Activated naive CD4-positive, alpha-beta T cell treated with anti-CD3 and anti-CD28 coated beads, Interleukin-2, amount 50 U/mL, for 72 hours (primary cell): ENCODE results near the gene UBE2J1. TPM values are rescaled to one million over a fixed set of nuclear protein-coding genes. Genes with fewer than 3 reads are reported as not detected.

Experiments
- ATAC-seq, 2 donors: fragments of 150-1000 bp; cut with Tn5 transposase; 2 replicates each; pipeline ENCODE4 v1.10.0; 2021; ENCODE audit warnings: mild to moderate bottlenecking in 2 of 2, moderate library complexity in 2 of 2
- DNase-seq, 2 donors: peaks; one replicate each; pipeline ENCODE4 v3.0.0; 2021 to 2022; ENCODE audit warnings: low spot score in 2 of 2
- H3K27ac Mint-ChIP-seq, 2 donors: one replicate each; pipeline ENCODE4 v1.8.0; 2022; ENCODE audit warnings: mild to moderate bottlenecking in 2 of 2, mixed read lengths in 2 of 2
- H3K36me3 Mint-ChIP-seq, 2 donors: one replicate each; pipeline ENCODE4 v1.8.0; 2022; ENCODE audit warnings: mixed read lengths in 2 of 2
- H3K9me3 Mint-ChIP-seq, 2 donors: one replicate each; pipeline ENCODE4 v1.8.0; 2022; ENCODE audit warnings: mixed read lengths in 2 of 2
- total RNA-seq, 2 donors: library from RNA; stranded (reverse); gene quantifications; one replicate each; pipeline ENCODE4 v1.2.3, GENCODE V29; 2022

UBE2J1 gene
- total RNA-seq, 2 donors from 2014 or later, result 15.2 to 20.5 TPM

GRCh38 chr6:89375427-89376267, 23.1 kb upstream of the UBE2J1 start:
- ATAC-seq (peak; percentile 73 to 87), DNase-seq (peak in 1 of 2 donors; percentile 44)
- Mint-ChIP-seq H3K9me3 (no peaks in the 10 kb centered on the region), H3K27ac (no peak overlapping the region), H3K36me3 (no peaks in the 10 kb centered on the region)

GRCh38 chr6:89372506-89372901, 20.0 kb upstream of the UBE2J1 start:
- Mint-ChIP-seq H3K9me3 (no peaks in the 10 kb centered on the region), H3K27ac (no peak overlapping the region), H3K36me3 (no peaks in the 10 kb centered on the region)
- no peak for DNase-seq
- ATAC-seq, result peak; percentile 38 to 59

- Mint-ChIP-seq H3K36me3 (no peaks in the 10 kb centered on the region), H3K27ac (no peak overlapping the region), H3K9me3 (no peaks in the 10 kb centered on the region)
- ATAC-seq (peak; percentile 81 to 88), DNase-seq (peak; percentile 64 to 80)
These were observed 19.5 kb upstream of the UBE2J1 start for GRCh38 chr6:89371849-89372505.

GRCh38 chr6:89368999-89369398, 16.5 kb upstream of the UBE2J1 start:
- no peaks in the 10 kb centered on the region for H3K36me3 Mint-ChIP-seq
- no peak overlapping the region for H3K27ac Mint-ChIP-seq
- DNase-seq (no peak), ATAC-seq (no peak)
- H3K9me3 Mint-ChIP-seq, result no peaks in the 10 kb centered on the region

GRCh38 chr6:89368107-89368506, 15.6 kb upstream of the UBE2J1 start:
- H3K27ac Mint-ChIP-seq, result no peak overlapping the region
- H3K36me3 Mint-ChIP-seq, result no peaks in the 10 kb centered on the region
- peaks cover 0 to under 1% of the 10 kb centered on the region in 2 donors for H3K9me3 Mint-ChIP-seq
- peak in 1 of 2 donors; percentile 46 for ATAC-seq
- DNase-seq, result peak in 1 of 2 donors; percentile 78

- no peaks in the 10 kb centered on the region for H3K36me3 Mint-ChIP-seq
- ATAC-seq (no peak), DNase-seq (no peak)
- H3K9me3 Mint-ChIP-seq, result peaks cover 0 to 10% of the 10 kb centered on the region in 2 donors
- H3K27ac Mint-ChIP-seq, result no peak overlapping the region
These were observed 12.1 kb upstream of the UBE2J1 start for GRCh38 chr6:89364586-89364985.

GRCh38 chr6:89361171-89361570, 8.6 kb upstream of the UBE2J1 start:
- ATAC-seq (no peak), DNase-seq (no peak)
- no peak overlapping the region for H3K27ac Mint-ChIP-seq
- peaks cover 0 to 10% of the 10 kb centered on the region in 2 donors for H3K9me3 Mint-ChIP-seq
- no peaks in the 10 kb centered on the region for H3K36me3 Mint-ChIP-seq

GRCh38 chr6:89360415-89360999, 8.0 kb upstream of the UBE2J1 start:
- H3K27ac Mint-ChIP-seq, result peak overlapping the region in 1 of 2 donors; percentile 45
- DNase-seq (no peak), ATAC-seq (peak; percentile 86 to 92)
- peaks cover 0 to 10% of the 10 kb centered on the region in 2 donors for H3K9me3 Mint-ChIP-seq
- H3K36me3 Mint-ChIP-seq, result no peaks in the 10 kb centered on the region

GRCh38 chr6:89359561-89359960, 7.0 kb upstream of the UBE2J1 start:
- peaks cover 0 to 10% of the 10 kb centered on the region in 2 donors for H3K9me3 Mint-ChIP-seq
- H3K27ac Mint-ChIP-seq, result no peak overlapping the region
- no peaks in the 10 kb centered on the region for H3K36me3 Mint-ChIP-seq
- ATAC-seq (no peak), DNase-seq (no peak)

GRCh38 chr6:89357390-89357789, 4.9 kb upstream of the UBE2J1 start:
- no peaks in the 10 kb centered on the region for H3K36me3 Mint-ChIP-seq
- ATAC-seq, result no peak
- peak overlapping the region; percentile 77 to 82 for H3K27ac Mint-ChIP-seq
- peaks cover 0 to 2% of the 10 kb centered on the region in 2 donors for H3K9me3 Mint-ChIP-seq
- DNase-seq, result peak in 1 of 2 donors; percentile 8

- H3K36me3 Mint-ChIP-seq, result peaks cover 5% of the 10 kb centered on the region in 2 donors
These were observed 4.2 kb upstream of the UBE2J1 start for GRCh38 chr6:89356642-89357170.

GRCh38 chr6:89355511-89356194, 3.1 kb upstream of the UBE2J1 start:
- DNase-seq, result no peak
- H3K36me3 Mint-ChIP-seq, result peaks cover 5 to 7% of the 10 kb centered on the region in 2 donors
- no peaks in the 10 kb centered on the region for H3K9me3 Mint-ChIP-seq
- ATAC-seq, result no peak
- no peak overlapping the region for H3K27ac Mint-ChIP-seq

More at GRCh38 chr6:89356642-89357170, 4.2 kb upstream of the UBE2J1 start:
- H3K27ac Mint-ChIP-seq, result peak overlapping the region; percentile 44 to 82
- no peaks in the 10 kb centered on the region for H3K9me3 Mint-ChIP-seq
- ATAC-seq, result no peak
- DNase-seq, result no peak

GRCh38 chr6:89353702-89354392, 1.3 kb upstream of the UBE2J1 start:
- H3K9me3 Mint-ChIP-seq, result no peaks in the 10 kb centered on the region
- peaks cover 7 to 12% of the 10 kb centered on the region in 2 donors for H3K36me3 Mint-ChIP-seq
- DNase-seq (no peak), ATAC-seq (no peak)
- H3K27ac Mint-ChIP-seq, result peak overlapping the region; percentile 93 to 94

- DNase-seq (no peak), ATAC-seq (peak in 1 of 2 donors; percentile 15)
- no peaks in the 10 kb centered on the region for H3K9me3 Mint-ChIP-seq
These were observed 615 bp upstream of the UBE2J1 start for GRCh38 chr6:89353118-89353556.

GRCh38 chr6:89351671-89352277, 748 bp downstream of the UBE2J1 start:
- Mint-ChIP-seq H3K27ac (peak overlapping the region; percentile 94 to 98), H3K9me3 (no peaks in the 10 kb centered on the region), H3K36me3 (peaks cover 7 to 15% of the 10 kb centered on the region in 2 donors)
- no peak for ATAC-seq
- no peak for DNase-seq

More at GRCh38 chr6:89353118-89353556, 615 bp upstream of the UBE2J1 start:
- Mint-ChIP-seq H3K36me3 (peaks cover 7 to 15% of the 10 kb centered on the region in 2 donors), H3K27ac (peak overlapping the region; percentile 93 to 94)
